ENCODE measurements around the gene OTOG.

DNA sequence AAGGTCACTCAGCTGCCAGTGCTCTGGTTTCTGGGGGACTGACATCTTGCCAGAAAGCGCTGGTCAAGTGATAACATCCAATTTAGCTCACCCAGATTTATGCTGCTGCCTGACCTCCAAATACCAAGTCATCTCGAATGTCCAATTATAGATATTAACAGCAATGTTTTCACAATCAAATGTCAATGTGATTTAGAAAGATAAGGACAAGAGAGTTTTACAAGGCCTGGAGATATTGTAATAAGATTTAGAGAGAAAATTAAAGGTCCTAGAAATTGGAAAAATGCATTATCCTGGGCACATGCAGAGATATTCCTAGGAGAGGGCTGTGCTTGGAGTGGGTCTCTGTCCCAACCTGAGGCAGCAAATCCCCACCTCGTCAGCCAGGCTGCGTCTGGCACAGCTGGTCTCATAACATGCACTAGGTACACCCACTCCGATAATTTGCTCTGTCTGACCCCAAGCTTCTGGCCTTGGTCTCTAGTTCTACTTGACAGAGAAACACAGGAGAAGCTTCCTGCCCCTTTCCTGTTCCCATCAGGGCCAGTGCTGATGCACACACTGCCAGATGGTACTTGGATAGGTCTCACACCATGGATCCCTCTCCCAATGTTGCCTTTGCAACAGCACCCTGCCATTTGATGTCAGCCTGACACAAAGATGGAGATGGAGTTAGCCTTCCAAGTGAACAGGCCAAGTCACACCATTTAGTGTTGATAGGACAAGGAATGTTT, 31.4 kb upstream of the OTOG start:
- TF ChIP-seq, protein P1, sequence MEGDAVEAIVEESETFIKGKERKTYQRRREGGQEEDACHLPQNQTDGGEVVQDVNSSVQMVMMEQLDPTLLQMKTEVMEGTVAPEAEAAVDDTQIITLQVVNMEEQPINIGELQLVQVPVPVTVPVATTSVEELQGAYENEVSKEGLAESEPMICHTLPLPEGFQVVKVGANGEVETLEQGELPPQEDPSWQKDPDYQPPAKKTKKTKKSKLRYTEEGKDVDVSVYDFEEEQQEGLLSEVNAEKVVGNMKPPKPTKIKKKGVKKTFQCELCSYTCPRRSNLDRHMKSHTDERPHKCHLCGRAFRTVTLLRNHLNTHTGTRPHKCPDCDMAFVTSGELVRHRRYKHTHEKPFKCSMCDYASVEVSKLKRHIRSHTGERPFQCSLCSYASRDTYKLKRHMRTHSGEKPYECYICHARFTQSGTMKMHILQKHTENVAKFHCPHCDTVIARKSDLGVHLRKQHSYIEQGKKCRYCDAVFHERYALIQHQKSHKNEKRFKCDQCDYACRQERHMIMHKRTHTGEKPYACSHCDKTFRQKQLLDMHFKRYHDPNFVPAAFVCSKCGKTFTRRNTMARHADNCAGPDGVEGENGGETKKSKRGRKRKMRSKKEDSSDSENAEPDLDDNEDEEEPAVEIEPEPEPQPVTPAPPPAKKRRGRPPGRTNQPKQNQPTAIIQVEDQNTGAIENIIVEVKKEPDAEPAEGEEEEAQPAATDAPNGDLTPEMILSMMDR (IDR thresholded peaks at IDR 0.05; ENCODE audit: insufficient read depth, low read length) = no peak
- TF ChIP-seq, protein P2, sequence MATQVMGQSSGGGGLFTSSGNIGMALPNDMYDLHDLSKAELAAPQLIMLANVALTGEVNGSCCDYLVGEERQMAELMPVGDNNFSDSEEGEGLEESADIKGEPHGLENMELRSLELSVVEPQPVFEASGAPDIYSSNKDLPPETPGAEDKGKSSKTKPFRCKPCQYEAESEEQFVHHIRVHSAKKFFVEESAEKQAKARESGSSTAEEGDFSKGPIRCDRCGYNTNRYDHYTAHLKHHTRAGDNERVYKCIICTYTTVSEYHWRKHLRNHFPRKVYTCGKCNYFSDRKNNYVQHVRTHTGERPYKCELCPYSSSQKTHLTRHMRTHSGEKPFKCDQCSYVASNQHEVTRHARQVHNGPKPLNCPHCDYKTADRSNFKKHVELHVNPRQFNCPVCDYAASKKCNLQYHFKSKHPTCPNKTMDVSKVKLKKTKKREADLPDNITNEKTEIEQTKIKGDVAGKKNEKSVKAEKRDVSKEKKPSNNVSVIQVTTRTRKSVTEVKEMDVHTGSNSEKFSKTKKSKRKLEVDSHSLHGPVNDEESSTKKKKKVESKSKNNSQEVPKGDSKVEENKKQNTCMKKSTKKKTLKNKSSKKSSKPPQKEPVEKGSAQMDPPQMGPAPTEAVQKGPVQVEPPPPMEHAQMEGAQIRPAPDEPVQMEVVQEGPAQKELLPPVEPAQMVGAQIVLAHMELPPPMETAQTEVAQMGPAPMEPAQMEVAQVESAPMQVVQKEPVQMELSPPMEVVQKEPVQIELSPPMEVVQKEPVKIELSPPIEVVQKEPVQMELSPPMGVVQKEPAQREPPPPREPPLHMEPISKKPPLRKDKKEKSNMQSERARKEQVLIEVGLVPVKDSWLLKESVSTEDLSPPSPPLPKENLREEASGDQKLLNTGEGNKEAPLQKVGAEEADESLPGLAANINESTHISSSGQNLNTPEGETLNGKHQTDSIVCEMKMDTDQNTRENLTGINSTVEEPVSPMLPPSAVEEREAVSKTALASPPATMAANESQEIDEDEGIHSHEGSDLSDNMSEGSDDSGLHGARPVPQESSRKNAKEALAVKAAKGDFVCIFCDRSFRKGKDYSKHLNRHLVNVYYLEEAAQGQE (IDR thresholded peaks at IDR 0.05; ENCODE audit: insufficient replicate concordance, low read depth) = no peak

Measured in HL-60 (cell line).